Activated CD4-positive, alpha-beta T cell treated with anti-CD3 and anti-CD28 coated beads for 1 hour (primary cell): ENCODE results near the gene CNDP2.

Experiments used
- DNase-seq: peaks from one replicate; pipeline ENCODE4 v3.0.0-alpha.2; 2020

Gene CNDP2

GRCh38 chr18:74495581-74496507 lies at the start of gene CNDP2:
Gene CNDP2, plus strand, starts transcription at chr18:74496363. Its CDS starts 3,611 bp downstream, at chr18:74499974.
- DNase-seq = peak; percentile 95

DNA sequence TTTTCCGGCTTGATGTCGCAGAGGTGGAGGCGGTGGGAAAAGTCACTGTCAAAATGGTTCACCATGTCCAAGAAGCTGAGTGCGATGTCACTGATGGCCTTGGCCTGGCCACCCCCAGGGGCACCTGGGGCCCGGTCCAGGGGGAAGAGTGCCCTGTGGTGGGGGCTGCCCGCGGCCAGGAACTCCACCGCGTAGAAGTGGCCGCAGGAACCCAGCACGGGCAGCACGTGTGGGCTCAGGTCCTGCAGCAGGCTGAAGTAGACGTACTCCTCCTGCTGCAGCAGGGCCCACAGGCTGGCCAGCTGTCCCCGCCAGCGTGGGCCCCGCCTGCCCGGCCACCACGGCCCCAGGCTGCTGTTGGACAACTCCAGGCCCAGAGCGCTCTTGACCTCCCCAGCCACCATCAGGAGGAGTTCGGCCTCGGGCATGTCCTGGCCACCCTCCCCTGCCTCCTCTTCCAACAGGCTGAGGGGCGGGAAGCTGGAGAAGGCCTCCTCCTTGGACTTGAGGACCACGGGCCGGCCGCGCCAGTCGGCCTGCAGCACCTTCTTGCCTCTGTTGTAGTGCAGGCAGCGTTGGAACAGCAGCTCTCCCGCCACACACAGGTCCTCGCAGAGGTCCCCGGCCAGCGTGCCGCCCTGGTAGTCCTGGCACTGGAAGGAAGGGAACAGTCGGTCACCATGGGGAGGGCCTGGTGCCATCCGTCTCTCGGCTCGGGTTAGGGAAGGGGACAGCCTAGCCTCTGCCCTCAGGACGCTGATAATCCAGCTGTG lies 49.3 kb upstream of the CNDP2 start:
- DNase-seq = no peak

- DNase-seq = no peak
Observed at GRCh38 chr18:74447404-74448152, 48.6 kb upstream of the CNDP2 start.

- no peak for DNase-seq
Observed at GRCh38 chr18:74450626-74451025, 45.5 kb upstream of the CNDP2 start.

DNA sequence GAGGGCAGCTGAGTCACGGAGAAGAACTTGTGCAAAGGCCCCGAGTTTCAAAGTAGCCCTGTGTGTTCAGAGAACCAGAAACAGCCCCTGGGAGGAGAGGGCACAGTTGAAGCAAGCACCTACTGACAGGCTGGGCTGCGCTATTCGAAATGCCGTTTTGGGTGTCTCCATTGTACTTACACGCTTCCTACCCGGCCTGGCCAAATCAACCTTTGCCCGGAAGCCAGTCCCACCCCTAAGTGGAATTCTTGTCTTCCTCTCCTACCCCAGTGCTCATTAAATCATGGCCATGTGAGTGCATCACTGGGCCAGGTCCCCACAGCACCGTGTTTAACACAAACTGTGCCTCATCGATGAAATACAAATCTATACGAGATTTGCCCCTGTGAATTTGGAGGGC lies 45.0 kb upstream of the CNDP2 start:
- no peak for DNase-seq

GRCh38 chr18:74453016-74453566 lies 43.1 kb upstream of the CNDP2 start:
- no peak for DNase-seq

DNA sequence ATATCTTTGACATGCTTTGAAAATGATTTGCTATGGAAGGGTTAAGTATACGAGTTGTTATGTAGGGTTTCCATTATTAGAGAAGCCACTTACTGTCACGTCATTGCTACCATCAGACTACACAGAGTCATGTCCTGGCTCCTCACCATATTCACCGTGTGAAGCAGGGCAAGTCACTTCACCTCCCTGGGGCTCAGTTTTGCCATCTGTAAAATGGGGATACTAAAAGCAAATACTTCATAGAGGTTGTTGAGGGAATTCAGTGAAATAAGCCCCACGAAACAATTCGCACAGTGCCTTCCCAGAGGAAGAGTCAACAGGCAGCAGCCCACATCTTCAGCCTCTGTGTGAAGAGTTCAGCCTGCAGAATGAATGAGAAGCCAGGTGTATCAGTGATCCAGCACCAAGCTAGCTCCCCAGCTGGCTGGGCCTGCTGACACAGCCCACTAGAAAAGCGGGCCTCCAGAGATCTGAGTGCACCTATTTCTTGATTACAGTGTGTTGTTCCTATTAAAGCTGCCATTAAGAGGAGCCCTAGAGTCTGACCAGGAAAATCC lies 42.4 kb upstream of the CNDP2 start:
- DNase-seq = no peak

- no peak for DNase-seq
Observed at GRCh38 chr18:74454279-74454751, 41.8 kb upstream of the CNDP2 start.

GRCh38 chr18:74455386-74455785 lies 40.8 kb upstream of the CNDP2 start:
- no peak for DNase-seq

GRCh38 chr18:74456017-74456348 lies 40.2 kb upstream of the CNDP2 start:
- DNase-seq = no peak

GRCh38 chr18:74456349-74457042 lies 39.7 kb upstream of the CNDP2 start:
- DNase-seq = no peak

DNA sequence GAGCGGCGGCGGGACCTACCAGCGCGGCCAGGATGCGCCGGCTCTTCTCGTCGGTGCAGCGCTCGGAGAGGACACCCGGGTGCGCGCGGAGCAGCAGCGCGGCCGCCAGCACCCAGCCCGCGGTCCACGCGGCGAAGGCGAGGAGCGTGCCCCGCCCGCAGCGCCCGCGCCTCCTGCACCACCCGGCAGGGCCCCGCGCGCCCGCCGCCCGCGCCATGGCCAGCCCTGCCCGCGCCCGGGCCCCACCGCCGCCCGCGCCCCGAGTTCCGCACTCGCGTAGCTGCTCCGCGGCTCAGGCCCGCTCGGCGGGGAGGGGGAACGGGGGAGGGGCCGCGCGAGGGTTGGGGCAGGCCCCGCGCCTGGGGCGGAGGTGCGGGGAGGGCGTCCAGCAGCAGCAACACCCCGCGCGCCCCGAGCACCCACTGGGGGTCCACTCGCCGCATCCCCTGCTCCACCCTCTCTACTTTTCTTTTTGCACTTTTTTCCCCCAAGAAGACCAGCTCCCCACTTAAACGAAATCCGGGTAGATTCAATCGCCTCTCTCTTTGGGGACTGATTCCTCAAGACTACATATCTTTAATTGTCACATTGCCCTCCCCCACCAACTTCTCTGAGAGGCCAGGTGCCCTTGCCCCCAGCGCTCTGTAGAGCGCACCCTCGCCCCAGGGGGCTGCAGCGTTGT lies 39.0 kb upstream of the CNDP2 start, which contains the start of gene DIPK1C:
Gene DIPK1C (minus strand): TSS at position 266 of the 682 bp plus-strand sequence. CDS start 49 bp downstream, at position 217.
- no peak for DNase-seq

GRCh38 chr18:74457725-74458421 lies 38.3 kb upstream of the CNDP2 start:
- DNase-seq = no peak

DNA sequence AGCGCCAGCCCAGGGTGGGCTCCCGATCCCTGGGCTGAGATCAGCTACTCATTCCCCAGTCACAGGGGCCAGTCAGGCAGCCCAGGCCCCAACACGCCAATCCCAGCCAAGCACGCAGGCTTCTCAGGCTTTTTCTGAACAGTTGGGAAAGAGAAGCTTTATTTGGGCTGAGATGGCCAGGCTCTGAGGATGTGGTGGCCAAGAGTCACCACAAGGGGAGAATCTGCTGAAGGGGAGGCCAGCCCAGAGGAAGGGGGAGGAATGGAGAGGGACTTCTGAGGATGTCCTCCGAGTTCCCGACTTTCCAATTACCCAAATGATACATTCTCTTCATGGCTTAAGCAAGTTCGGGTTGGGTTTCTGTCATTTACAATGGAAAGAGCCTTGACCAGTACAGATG lies 36.3 kb upstream of the CNDP2 start:
- no peak for DNase-seq

DNA sequence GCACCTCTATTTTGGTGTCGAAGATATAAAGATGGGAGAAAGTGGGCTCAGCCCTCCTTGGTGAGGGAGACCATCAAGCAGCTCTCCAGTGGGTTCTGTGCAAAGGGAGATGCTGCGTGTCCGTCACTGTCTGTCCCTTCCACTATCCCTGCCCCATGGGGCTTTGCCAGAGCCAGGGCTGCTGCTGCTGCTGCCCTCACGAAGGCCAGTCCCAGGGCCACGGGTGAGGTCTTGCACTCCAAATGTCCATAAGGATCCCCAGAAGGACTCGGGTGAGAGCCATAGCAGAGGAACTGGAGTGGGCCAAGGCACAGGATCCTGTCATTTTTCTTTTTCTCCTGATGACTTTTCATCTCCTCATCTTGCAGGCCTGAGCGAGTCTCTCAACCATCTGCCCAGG lies 35.3 kb upstream of the CNDP2 start:
- no peak for DNase-seq

DNA sequence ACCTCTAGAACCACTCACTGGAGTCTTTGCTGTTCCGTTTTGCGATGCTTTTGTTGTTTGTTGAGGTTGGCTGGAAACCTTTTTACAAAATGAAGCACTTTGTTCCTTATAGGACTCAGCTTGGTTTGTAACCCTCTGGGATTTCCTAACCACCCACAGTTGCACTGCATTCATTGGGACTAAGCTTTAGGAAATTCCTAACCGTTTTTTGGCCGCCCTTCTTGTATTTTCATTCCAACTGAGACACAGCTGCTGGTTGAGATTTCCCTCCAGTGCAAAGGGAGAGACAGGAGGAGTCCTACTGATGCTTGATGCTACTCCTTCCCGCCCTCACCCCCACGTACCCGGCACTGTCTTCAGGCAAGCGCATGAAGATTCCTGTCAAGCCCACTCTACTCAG lies 32.9 kb upstream of the CNDP2 start:
- no peak for DNase-seq

- DNase-seq = no peak
Observed at GRCh38 chr18:74463983-74464382, 32.2 kb upstream of the CNDP2 start.

- DNase-seq = no peak
Observed at GRCh38 chr18:74465775-74466174, 30.4 kb upstream of the CNDP2 start.

GRCh38 chr18:74468547-74469061 lies 27.6 kb upstream of the CNDP2 start:
- DNase-seq = no peak

- no peak for DNase-seq
Observed at GRCh38 chr18:74472312-74472711, 23.9 kb upstream of the CNDP2 start.
